Pancreas (tissue), 10 donors: ENCODE data around the gene IL36B. TPM values are rescaled to one million over a fixed set of nuclear protein-coding genes. Genes with fewer than 3 reads are reported as not detected.

Experiments
- ATAC-seq, 4 donors: fragments of 200-7000 bp; cut with Tn5 transposase; one replicate each; pipeline versions ENCODE4 v1.8.0 to v1.9.1; 2020; ENCODE audit warnings: mild to moderate bottlenecking in 4 of 4, moderate library complexity in 4 of 4
- DNase-seq, 6 donors: peaks; one replicate each; pipeline ENCODE4 v3.0.0-alpha.2; 2020
- FAIRE-seq: peaks from 2 replicates; lab custom pipeline; 2012; peaks lifted over from hg19 to GRCh38; lab: Jason Lieb, UNC
- H3K27ac ChIP-seq, 4 donors: fragments of 200-600 bp; sonication (generic); 1 replicate in 3 of 4; 2 replicates in 1 of 4; pipeline versions ENCODE4 v1.5.0 to v1.8.0; 2020
- H3K27me3 ChIP-seq, 4 donors: fragments of 200-600 bp; one replicate each; pipeline ENCODE4 v1.8.0; 2021
- H3K36me3 ChIP-seq, 3 donors: fragments of 200-600 bp; sonication (generic) in 1 of 3; one replicate each; pipeline versions ENCODE4 v1.5.0 to v1.8.0; 2020 to 2021
- H3K4me1 ChIP-seq, 3 donors: fragments of 200-600 bp; one replicate each; pipeline ENCODE4 v1.8.0; 2021
- H3K4me3 ChIP-seq, 4 donors: fragments of 200-600 bp; sonication (generic) in 2 of 4; one replicate each; pipeline versions ENCODE4 v1.5.0 to v1.8.0; 2020 to 2021
- H3K9me3 ChIP-seq, 4 donors: fragments of 200-600 bp; one replicate each; pipeline ENCODE4 v1.8.0; 2021
- WGBS, 2 donors: extraction: QIAGEN DNeasy Blood & Tissue Kit; methylation state at CpG; one replicate each; pipeline ENCODE4 v1.1.7; 2013; 5-methylcytosine and 5-hydroxymethylcytosine counted together
- intact Hi-C, 3 donors: fragments of 100-400 bp; cut with DNase I; formaldehyde crosslinking; loops; one replicate each; pipeline versions ENCODE4 v1.11.1 to v1.14.2; 2022
- polyA plus RNA-seq, 2 donors: library from polyadenylated mRNA; stranded (reverse); fragments of 200-250 nt; gene quantifications; one replicate each; pipeline ENCODE4 v1.2.3, GENCODE V29; 2013
- total RNA-seq, 6 donors: library from RNA; stranded (reverse); fragmentation: NEBNext Ultra II Directional in 4 of 6; extraction: Animal tissue kit (Norgen Biotek cat#: 25700) in 4 of 6; gene quantifications; one replicate each; pipeline versions ENCODE4 v1.2.1 to v1.2.4, GENCODE V29; 2021 to 2023
- TF ChIP-seq, protein P1 (sequence below), 4 donors: fragments of 200-600 bp; sonication (generic) in 3 of 4; IDR thresholded peaks; one replicate each; pipeline versions ENCODE4 v1.5.0 to v1.8.0; 2021; ENCODE audit warnings: antibody characterized with exemption in 4 of 4
- donor health status: healthy with polysubstance abuse.
- donor health status: DM: no; HTN: no; CAD: no; lungs with moderate emphysema.
- donor health status: DM: no; HTN: no; CAD: no.
- donor health status: control.
- donor health status: control.
- donor health status: Bipolar disorder and iron deficiency.
- donor health status: DM: yes; HTN: yes; CAD: no.
- donor health status: DM: no; HTN: no; CAD: no.
- donor health status: DM: no; HTN: no; CAD: no.
- donor health status: DM: yes; HTN: yes; CAD: no.

IL36B gene
- total and polyA plus RNA-seq, 8 donors = not detected

- no peak for DNase-seq
These were observed 15.9 kb downstream of the IL36B start for GRCh38 chr2:113036763-113037162.

GRCh38 chr2:113034016-113034415, 18.7 kb downstream of the IL36B start:
- DNase-seq (no peak), ATAC-seq (no peak), FAIRE-seq (no peak)
- no peaks in the 10 kb centered on the region for H3K27me3 ChIP-seq
- peaks cover 0 to 6% (median 2%) of the 10 kb centered on the region in 3 donors for H3K4me1 ChIP-seq
- no peak overlapping the region for H3K27ac ChIP-seq
- TF ChIP-seq, protein P1, sequence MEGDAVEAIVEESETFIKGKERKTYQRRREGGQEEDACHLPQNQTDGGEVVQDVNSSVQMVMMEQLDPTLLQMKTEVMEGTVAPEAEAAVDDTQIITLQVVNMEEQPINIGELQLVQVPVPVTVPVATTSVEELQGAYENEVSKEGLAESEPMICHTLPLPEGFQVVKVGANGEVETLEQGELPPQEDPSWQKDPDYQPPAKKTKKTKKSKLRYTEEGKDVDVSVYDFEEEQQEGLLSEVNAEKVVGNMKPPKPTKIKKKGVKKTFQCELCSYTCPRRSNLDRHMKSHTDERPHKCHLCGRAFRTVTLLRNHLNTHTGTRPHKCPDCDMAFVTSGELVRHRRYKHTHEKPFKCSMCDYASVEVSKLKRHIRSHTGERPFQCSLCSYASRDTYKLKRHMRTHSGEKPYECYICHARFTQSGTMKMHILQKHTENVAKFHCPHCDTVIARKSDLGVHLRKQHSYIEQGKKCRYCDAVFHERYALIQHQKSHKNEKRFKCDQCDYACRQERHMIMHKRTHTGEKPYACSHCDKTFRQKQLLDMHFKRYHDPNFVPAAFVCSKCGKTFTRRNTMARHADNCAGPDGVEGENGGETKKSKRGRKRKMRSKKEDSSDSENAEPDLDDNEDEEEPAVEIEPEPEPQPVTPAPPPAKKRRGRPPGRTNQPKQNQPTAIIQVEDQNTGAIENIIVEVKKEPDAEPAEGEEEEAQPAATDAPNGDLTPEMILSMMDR (IDR thresholded peaks at IDR 0.05) = no peak
- H3K36me3 ChIP-seq = no peaks in the 10 kb centered on the region
- intact Hi-C loops = no loop called here
- H3K4me3 ChIP-seq = no peak overlapping the region
- WGBS, 2 donors = 88 to 93% methylated on average over 3 of the region's 3 CpGs
- no peaks in the 10 kb centered on the region for H3K9me3 ChIP-seq

More at GRCh38 chr2:113036763-113037162, 15.9 kb downstream of the IL36B start:
- Histone ChIP-seq H3K4me3 (no peak overlapping the region), H3K27ac (no peak overlapping the region), H3K27me3 (no peaks in the 10 kb centered on the region), H3K4me1 (peaks cover 9 to 23% (median 9%) of the 10 kb centered on the region in 3 donors), H3K36me3 (no peaks in the 10 kb centered on the region), H3K9me3 (no peaks in the 10 kb centered on the region)
- WGBS, 2 donors = 96 to 98% methylated on average over 9 of the region's 9 CpGs
- ATAC-seq (no peak), FAIRE-seq (no peak)
- TF ChIP-seq, protein P1 (IDR thresholded peaks at IDR 0.05) = no peak
- intact Hi-C loops = no loop called here

- no peak overlapping the region for H3K27ac ChIP-seq
- no peak for ATAC-seq
- H3K4me1 ChIP-seq = no peaks in the 10 kb centered on the region
- WGBS, 2 donors = 87% methylated on average over 1 of the region's 1 CpG
- no peaks in the 10 kb centered on the region for H3K36me3 ChIP-seq
- H3K4me3 ChIP-seq = no peak overlapping the region
- H3K27me3 ChIP-seq = no peaks in the 10 kb centered on the region
- TF ChIP-seq, protein P1 (IDR thresholded peaks at IDR 0.05) = no peak
- DNase-seq = no peak
- no peak for FAIRE-seq
- H3K9me3 ChIP-seq = no peaks in the 10 kb centered on the region
- intact Hi-C loops = no loop called here
These were observed 19.9 kb downstream of the IL36B start for GRCh38 chr2:113032737-113033136.

DNA sequence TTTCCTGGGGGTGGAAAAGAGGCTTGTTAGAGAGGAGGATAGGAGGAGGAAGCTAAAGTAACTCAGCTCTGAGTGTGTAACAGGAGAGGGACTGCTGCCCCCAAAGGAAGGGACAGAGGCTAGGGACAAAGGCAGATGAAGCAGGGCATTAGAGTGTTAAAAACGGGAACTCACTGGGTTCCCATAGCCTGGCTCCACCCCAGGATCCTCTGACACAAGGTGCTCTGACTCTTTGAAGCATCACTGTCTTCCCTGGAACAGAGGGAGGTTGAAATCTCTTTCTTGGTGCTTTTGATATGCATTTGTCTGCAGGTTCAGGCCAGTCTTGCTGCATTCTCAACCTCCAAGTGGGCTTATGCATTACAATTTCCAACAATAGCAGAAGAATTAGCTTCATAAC, 24.6 kb downstream of the IL36B start:
- intact Hi-C loops = no loop called here
- H3K27me3 ChIP-seq = peaks cover 0 to 3% (median 0%) of the 10 kb centered on the region in 4 donors
- ATAC-seq (no peak), FAIRE-seq (no peak), DNase-seq (no peak)
- H3K4me1 ChIP-seq = no peaks in the 10 kb centered on the region
- no peaks in the 10 kb centered on the region for H3K36me3 ChIP-seq
- WGBS, 2 donors = 6 to 24% methylated on average over 1 of the region's 1 CpG
- no peak overlapping the region for H3K4me3 ChIP-seq
- H3K27ac ChIP-seq = no peak overlapping the region
- H3K9me3 ChIP-seq = no peaks in the 10 kb centered on the region
- TF ChIP-seq, protein P1 (IDR thresholded peaks at IDR 0.05) = no peak

- Histone ChIP-seq H3K9me3 (no peaks in the 10 kb centered on the region), H3K4me1 (no peaks in the 10 kb centered on the region), H3K36me3 (no peaks in the 10 kb centered on the region), H3K27me3 (peaks cover 0 to 3% (median 0%) of the 10 kb centered on the region in 4 donors), H3K4me3 (no peak overlapping the region), H3K27ac (no peak overlapping the region)
- intact Hi-C loops = no loop called here
- ATAC-seq (no peak), DNase-seq (no peak), FAIRE-seq (no peak)
- WGBS, 2 donors = 57 to 64% methylated on average over 2 of the region's 2 CpGs
- TF ChIP-seq, protein P1 (IDR thresholded peaks at IDR 0.05) = no peak
These were observed 25.0 kb downstream of the IL36B start for GRCh38 chr2:113027691-113028090.
